WERI-Rb-1 (cell line): ENCODE data around the gene TRDMT1.

Experiments
- DNase-seq: peaks from one replicate; pipeline ENCODE4 v3.0.0-alpha.2; 2020
- H3K27ac ChIP-seq: fragments of 250-450 bp; sonication (Bioruptor Pico); 2 replicates; pipeline ENCODE4 v1.5.1; 2020; ENCODE audit warnings: mild to moderate bottlenecking, moderate library complexity
- H3K27me3 ChIP-seq: fragments of 250-450 bp; sonication (Bioruptor Pico); 2 replicates; pipeline ENCODE4 v1.5.1; 2021; ENCODE audit warnings: mild to moderate bottlenecking, low read depth, moderate library complexity; ENCODE audit not compliant: insufficient read depth, severe bottlenecking
- H3K36me3 ChIP-seq: fragments of 250-450 bp; sonication (Bioruptor Pico); 2 replicates; pipeline ENCODE4 v1.5.1; 2020; ENCODE audit warnings: mild to moderate bottlenecking, moderate library complexity
- H3K4me3 ChIP-seq: 2 replicates; pipeline ENCODE4 v1.5.1; 2011; ENCODE audit warnings: low read depth, mild to moderate bottlenecking, control low read depth, low read length
- H3K9me3 ChIP-seq: fragments of 250-450 bp; sonication (Bioruptor Pico); 2 replicates; pipeline ENCODE4 v1.5.1; 2021; ENCODE audit warnings: mild to moderate bottlenecking, moderate library complexity; ENCODE audit not compliant: severe bottlenecking
- CTCF ChIP-seq: IDR thresholded peaks from 2 replicates; pipeline ENCODE4 v1.5.1; 2011; ENCODE audit warnings: low read depth, mild to moderate bottlenecking, control low read depth, inconsistent platforms, low read length

The TRDMT1 gene

GRCh38 chr10:17238445-17239291, 37.2 kb upstream of the TRDMT1 start:
- no peaks in the 10 kb centered on the region for H3K36me3 ChIP-seq
- no peak for DNase-seq
- no peaks in the 10 kb centered on the region for H3K27me3 ChIP-seq
- H3K9me3 ChIP-seq = no peaks in the 10 kb centered on the region
- H3K27ac ChIP-seq = no peak overlapping the region
- no peak for TF ChIP-seq CTCF
- H3K4me3 ChIP-seq = no peak overlapping the region

- Histone ChIP-seq H3K4me3 (no peak overlapping the region), H3K9me3 (no peaks in the 10 kb centered on the region), H3K36me3 (no peaks in the 10 kb centered on the region), H3K27me3 (no peaks in the 10 kb centered on the region), H3K27ac (no peak overlapping the region)
- no peak for TF ChIP-seq CTCF
- no peak for DNase-seq
Measured at GRCh38 chr10:17237915-17238444, 36.5 kb upstream of the TRDMT1 start.

GRCh38 chr10:17237149-17237527, 35.7 kb upstream of the TRDMT1 start:
- H3K9me3 ChIP-seq = no peaks in the 10 kb centered on the region
- H3K4me3 ChIP-seq = no peak overlapping the region
- TF ChIP-seq CTCF = no peak
- no peak overlapping the region for H3K27ac ChIP-seq
- no peaks in the 10 kb centered on the region for H3K27me3 ChIP-seq
- no peak for DNase-seq
- no peaks in the 10 kb centered on the region for H3K36me3 ChIP-seq

- Histone ChIP-seq H3K27me3 (no peaks in the 10 kb centered on the region), H3K9me3 (no peaks in the 10 kb centered on the region), H3K27ac (no peak overlapping the region), H3K4me3 (no peak overlapping the region), H3K36me3 (no peaks in the 10 kb centered on the region)
- TF ChIP-seq CTCF = no peak
- DNase-seq = no peak
Measured at GRCh38 chr10:17236468-17237148, 35.1 kb upstream of the TRDMT1 start.

- no peak for TF ChIP-seq CTCF
- no peaks in the 10 kb centered on the region for H3K36me3 ChIP-seq
- H3K9me3 ChIP-seq = no peaks in the 10 kb centered on the region
- no peaks in the 10 kb centered on the region for H3K27me3 ChIP-seq
- no peak overlapping the region for H3K4me3 ChIP-seq
- no peak for DNase-seq
- H3K27ac ChIP-seq = no peak overlapping the region
Measured at GRCh38 chr10:17235136-17235535, 33.7 kb upstream of the TRDMT1 start.
